HEK293 (cell line): ENCODE results near the gene MSLN.

Source experiments
- GLIS2 ChIP-seq: fragments of 450-650 bp; formaldehyde crosslinking; IDR thresholded peaks from 2 replicates; pipeline ENCODE4 v1.5.1; 2016; ENCODE audit warnings: missing biosample characterization, missing genetic modification characterization
- HOXC10 ChIP-seq: sonication (generic); formaldehyde crosslinking; IDR thresholded peaks from 2 replicates; pipeline ENCODE4 v1.8.1; 2023; ENCODE audit warnings: mild to moderate bottlenecking, missing genetic modification reagents
- INSM2 ChIP-seq: fragments of 450-650 bp; formaldehyde crosslinking; IDR thresholded peaks from 2 replicates; pipeline ENCODE4 v1.5.1; 2016; ENCODE audit warnings: missing biosample characterization, missing genetic modification characterization
- KLF7 ChIP-seq: fragments of 450-650 bp; formaldehyde crosslinking; IDR thresholded peaks from 2 replicates; pipeline ENCODE4 v1.5.1; 2016; ENCODE audit warnings: missing biosample characterization, missing genetic modification characterization, borderline replicate concordance
- MYNN ChIP-seq: fragments of 450-650 bp; formaldehyde crosslinking; IDR thresholded peaks from 2 replicates; pipeline ENCODE4 v1.5.1; 2016; ENCODE audit warnings: missing biosample characterization, missing genetic modification characterization, borderline replicate concordance
- OVOL3 ChIP-seq: fragments of 450-650 bp; formaldehyde crosslinking; IDR thresholded peaks from 2 replicates; pipeline ENCODE4 v1.5.1; 2016; ENCODE audit warnings: missing biosample characterization, missing genetic modification characterization
- PRDM6 ChIP-seq: fragments of 450-650 bp; formaldehyde crosslinking; IDR thresholded peaks from 2 replicates; pipeline ENCODE4 v1.5.1; 2017; ENCODE audit warnings: missing biosample characterization, missing genetic modification characterization
- RBAK ChIP-seq: fragments of 450-650 bp; formaldehyde crosslinking; IDR thresholded peaks from 2 replicates; pipeline ENCODE4 v1.5.1; 2016; ENCODE audit warnings: missing biosample characterization, missing genetic modification characterization
- REST ChIP-seq: fragments of 450-650 bp; formaldehyde crosslinking; IDR thresholded peaks from 2 replicates; pipeline ENCODE4 v1.5.1; 2016; ENCODE audit warnings: missing biosample characterization, missing genetic modification characterization
- SP7 ChIP-seq: fragments of 450-650 bp; formaldehyde crosslinking; IDR thresholded peaks from 2 replicates; pipeline ENCODE4 v1.5.1; 2016; ENCODE audit warnings: missing biosample characterization, missing genetic modification characterization
- YY1 ChIP-seq: fragments of 450-650 bp; formaldehyde crosslinking; IDR thresholded peaks from 2 replicates; pipeline ENCODE4 v1.5.1; 2018; ENCODE audit warnings: missing biosample characterization, missing genetic modification characterization
- ZBTB1 ChIP-seq: fragments of 450-650 bp; formaldehyde crosslinking; IDR thresholded peaks from 2 replicates; pipeline ENCODE4 v1.5.1; 2016; ENCODE audit warnings: missing biosample characterization, missing genetic modification characterization
- ZBTB26 ChIP-seq: fragments of 450-650 bp; formaldehyde crosslinking; optimal IDR thresholded peaks from 2 replicates; pipeline ENCODE3; 2016; ENCODE audit warnings: missing biosample characterization, mild to moderate bottlenecking, missing genetic modification characterization
- ZNF132 ChIP-seq: fragments of 450-650 bp; formaldehyde crosslinking; IDR thresholded peaks from 2 replicates; pipeline ENCODE4 v1.5.1; 2017; ENCODE audit warnings: missing biosample characterization, missing genetic modification characterization, borderline replicate concordance
- ZNF146 ChIP-seq: fragments of 450-650 bp; formaldehyde crosslinking; IDR thresholded peaks from 2 replicates; pipeline ENCODE4 v1.5.1; 2016; ENCODE audit warnings: missing biosample characterization, missing genetic modification characterization
- ZNF169 ChIP-seq: fragments of 450-650 bp; formaldehyde crosslinking; IDR thresholded peaks from 2 replicates; pipeline ENCODE4 v1.5.1; 2016; ENCODE audit warnings: missing biosample characterization, missing genetic modification characterization
- ZNF184 ChIP-seq: fragments of 450-650 bp; IDR thresholded peaks from 2 replicates; pipeline ENCODE4 v1.5.1; 2018; ENCODE audit warnings: missing biosample characterization, mild to moderate bottlenecking, missing genetic modification characterization
- ZNF221 ChIP-seq: fragments of 450-650 bp; formaldehyde crosslinking; IDR thresholded peaks from 2 replicates; pipeline ENCODE4 v1.5.1; 2017; ENCODE audit warnings: missing biosample characterization, missing genetic modification characterization, borderline replicate concordance
- ZNF223 ChIP-seq: fragments of 450-650 bp; formaldehyde crosslinking; IDR thresholded peaks from 2 replicates; pipeline ENCODE4 v1.5.1; 2016; ENCODE audit warnings: missing biosample characterization, missing genetic modification characterization
- ZNF266 ChIP-seq: fragments of 450-650 bp; formaldehyde crosslinking; IDR thresholded peaks from 2 replicates; pipeline ENCODE4 v1.5.1; 2016; ENCODE audit warnings: missing biosample characterization, missing genetic modification characterization, low read depth
- ZNF274 ChIP-seq, 2 experiments: fragments of 200-500 bp in 1 of 2; fragments of 450-650 bp in 1 of 2; sonication (Bioruptor generic) in 1 of 2; formaldehyde crosslinking in 1 of 2; IDR thresholded peaks; 2 replicates each; pipeline versions ENCODE4 v1.5.1 to v1.6.1; 2014 to 2016; ENCODE audit warnings: borderline replicate concordance in 1 of 2, inconsistent platforms in 1 of 2, low read length in 1 of 2, missing biosample characterization in 1 of 2, missing genetic modification characterization in 1 of 2
- ZNF335 ChIP-seq: fragments of 450-650 bp; formaldehyde crosslinking; conservative IDR thresholded peaks from 2 replicates; pipeline ENCODE4 v1.5.1; 2016; ENCODE audit warnings: missing biosample characterization, missing genetic modification characterization
- ZNF37A ChIP-seq: fragments of 450-650 bp; IDR thresholded peaks from 2 replicates; pipeline ENCODE4 v1.5.1; 2018; ENCODE audit warnings: missing biosample characterization, missing genetic modification characterization
- ZNF426 ChIP-seq: fragments of 450-650 bp; formaldehyde crosslinking; IDR thresholded peaks from 2 replicates; pipeline ENCODE4 v1.5.1; 2017; ENCODE audit warnings: missing biosample characterization, missing genetic modification characterization, mild to moderate bottlenecking, inconsistent platforms, moderate library complexity
- ZNF561 ChIP-seq: fragments of 450-650 bp; IDR thresholded peaks from 2 replicates; pipeline ENCODE4 v1.5.1; 2018; ENCODE audit warnings: missing biosample characterization, missing genetic modification characterization, borderline replicate concordance
- ZNF580 ChIP-seq: fragments of 450-650 bp; formaldehyde crosslinking; IDR thresholded peaks from 2 replicates; pipeline ENCODE4 v1.5.1; 2016; ENCODE audit warnings: missing biosample characterization, missing genetic modification characterization
- ZNF600 ChIP-seq: fragments of 450-650 bp; formaldehyde crosslinking; IDR thresholded peaks from 2 replicates; pipeline ENCODE4 v1.5.1; 2016; ENCODE audit warnings: missing biosample characterization, missing genetic modification characterization
- ZNF610 ChIP-seq: fragments of 450-650 bp; formaldehyde crosslinking; IDR thresholded peaks from 2 replicates; pipeline ENCODE4 v1.5.1; 2016; ENCODE audit warnings: missing biosample characterization, missing genetic modification characterization, borderline replicate concordance
- ZNF645 ChIP-seq: fragments of 450-650 bp; formaldehyde crosslinking; IDR thresholded peaks from 2 replicates; pipeline ENCODE4; 2016; ENCODE audit warnings: missing biosample characterization, missing genetic modification characterization
- ZNF670 ChIP-seq: fragments of 450-650 bp; formaldehyde crosslinking; IDR thresholded peaks from 2 replicates; pipeline ENCODE4 v1.5.1; 2016; ENCODE audit warnings: missing biosample characterization, missing genetic modification characterization, low read depth

Gene MSLN

GRCh38 chr16:740764-741505, 19.6 kb upstream of the MSLN start, which contains the start of gene CIAO3 (continued):
- TF ChIP-seq ZNF335 (tag by site-specific recombination) (peak; percentile 86), ZNF132 (tag by site-specific recombination) (no peak), REST (tag by site-specific recombination) (no peak), ZNF580 (tag by site-specific recombination) (peak; percentile 25; the same call in 1 of the 2 replicates), SP7 (tag by site-specific recombination) (peak; percentile 88), ZNF561 (0 out of 2 replicates have a peak, but pooled peaks have one; percentile 19), ZNF600 (peak; percentile 45; the same call in 1 of the 2 replicates), ZNF223 (tag by site-specific recombination) (no peak), KLF7 (tag by site-specific recombination) (no peak), ZNF274 (IDR thresholded peaks at IDR 0.05; ENCODE audit: low read length) (no peak), ZNF274 (tag by site-specific recombination; IDR thresholded peaks at IDR 0.05; ENCODE audit: borderline replicate concordance) (no peak), INSM2 (tag by site-specific recombination) (peak; percentile 72), ZNF184 (tag by site-specific recombination) (no peak), ZNF146 (tag by site-specific recombination) (peak; percentile 59), ZNF37A (tag by site-specific recombination) (no peak), ZNF426 (tag by site-specific recombination) (no peak), ZNF221 (peak; percentile 18; the same call in 1 of the 2 replicates), ZNF610 (tag by site-specific recombination) (peak; percentile 73; the same call in 1 of the 2 replicates), YY1 (tag by site-specific recombination) (peak; percentile 98), OVOL3 (tag by site-specific recombination) (no peak), ZNF169 (tag by site-specific recombination) (no peak), HOXC10 (CRISPR knock-in tag) (no peak), ZNF645 (no peak), ZBTB1 (tag by site-specific recombination) (no peak), RBAK (no peak), MYNN (tag by site-specific recombination) (no peak), ZNF266 (tag by site-specific recombination) (no peak), PRDM6 (no peak), ZNF670 (tag by site-specific recombination) (no peak), GLIS2 (peak; percentile 67; the same call in 1 of the 2 replicates), ZBTB26 (tag by site-specific recombination) (peak; percentile 94)
